Neural cell (in vitro differentiated cells): Measurements from ENCODE around the gene RAB40B. TPM values are rescaled to one million over a fixed set of nuclear protein-coding genes. Genes with fewer than 3 reads are reported as not detected.

Experiments used
- H2AFZ ChIP-seq: fragments of 200-600, 300-800 bp; sonication (generic), shearing (Covaris generic); 2 replicates; pipeline ENCODE4 v1.6.0; 2014; ENCODE audit warnings: low read depth, mild to moderate bottlenecking, antibody characterized with exemption, low read length, moderate library complexity
- H3F3A ChIP-seq: fragments of 200-600 bp; shearing (Covaris generic); 2 replicates; pipeline ENCODE4 v1.6.1; 2016; ENCODE audit warnings: mild to moderate bottlenecking, moderate library complexity, mixed read lengths, antibody characterized with exemption, low read length; ENCODE audit not compliant: insufficient read depth, poor library complexity, severe bottlenecking
- H3K27ac ChIP-seq: fragments of 200-600, 300-800 bp; sonication (generic), shearing (Covaris generic); 2 replicates; pipeline ENCODE4 v1.5.1; 2014; ENCODE audit warnings: mild to moderate bottlenecking, low read length, moderate library complexity
- H3K27me3 ChIP-seq: fragments of 300-800, 200-600 bp; sonication (generic), shearing (Covaris generic); 2 replicates; pipeline ENCODE4 v1.6.0; 2014; ENCODE audit warnings: mild to moderate bottlenecking, low read depth, low read length, moderate library complexity; ENCODE audit not compliant: insufficient read depth
- H3K36me3 ChIP-seq: fragments of 300-800, 200-600 bp; sonication (generic), shearing (Covaris generic); 2 replicates; pipeline ENCODE4 v1.5.1; 2014; ENCODE audit warnings: mild to moderate bottlenecking, antibody characterized with exemption, low read length, moderate library complexity; ENCODE audit not compliant: insufficient read depth
- H3K4me2 ChIP-seq: fragments of 300-800, 200-600 bp; sonication (generic), shearing (Covaris generic); 2 replicates; pipeline ENCODE4 v1.6.0; 2014; ENCODE audit warnings: mild to moderate bottlenecking, low read length
- H3K4me3 ChIP-seq: fragments of 300-800, 200-600 bp; sonication (generic), shearing (Covaris generic); 2 replicates; pipeline ENCODE4 v1.5.1; 2014; ENCODE audit warnings: mild to moderate bottlenecking, low read length, moderate library complexity
- H3K79me2 ChIP-seq: fragments of 200-600 bp; shearing (Covaris generic); replicated peaks from 2 replicates; pipeline ENCODE4 v1.6.0; 2014; ENCODE audit warnings: mild to moderate bottlenecking, low read length, moderate library complexity; ENCODE audit not compliant: insufficient read depth
- H3K9ac ChIP-seq: fragments of 300-800, 200-600 bp; sonication (generic), shearing (Covaris generic); 2 replicates; pipeline ENCODE4 v1.6.1; 2016; ENCODE audit warnings: mild to moderate bottlenecking, low read length, mixed read lengths
- H3K9me2 ChIP-seq: fragments of 200-600 bp; shearing (Covaris generic); 2 replicates; pipeline ENCODE4 v1.6.1; 2016; ENCODE audit warnings: mild to moderate bottlenecking, low read length, mixed read lengths; ENCODE audit not compliant: insufficient read depth
- H3K9me3 ChIP-seq: fragments of 200-600, 300-800 bp; sonication (generic), shearing (Covaris generic); 2 replicates; pipeline ENCODE4 v1.6.1; 2016; ENCODE audit warnings: mild to moderate bottlenecking, mixed run types, low read length, moderate library complexity, mixed read lengths
- H4K20me1 ChIP-seq: fragments of 200-600 bp; shearing (Covaris generic); 2 replicates; pipeline ENCODE4 v1.6.1; 2016; ENCODE audit warnings: mild to moderate bottlenecking, mixed run types; ENCODE audit not compliant: insufficient read depth
- EP300 ChIP-seq: fragments of 450-650 bp; conservative IDR thresholded peaks from 2 replicates; pipeline ENCODE4 v1.6.1; 2014; ENCODE audit warnings: antibody characterized with exemption, mild to moderate bottlenecking, moderate library complexity; ENCODE audit not compliant: poor library complexity, severe bottlenecking
- EZH2 ChIP-seq: fragments of 200-600, 300-800 bp; shearing (Covaris generic), sonication (generic); IDR thresholded peaks from 2 replicates; pipeline ENCODE4 v1.6.1; 2014; ENCODE audit warnings: antibody characterized with exemption, low read length, borderline replicate concordance, mild to moderate bottlenecking; ENCODE audit not compliant: insufficient read depth, poor library complexity, severe bottlenecking
- MXI1 ChIP-seq: fragments of 450-650 bp; conservative IDR thresholded peaks from 2 replicates; pipeline ENCODE4 v1.6.1; 2014; ENCODE audit warnings: antibody characterized with exemption, mild to moderate bottlenecking; ENCODE audit not compliant: poor library complexity, severe bottlenecking
- POLR2AphosphoS5 ChIP-seq: IDR thresholded peaks from 2 replicates; pipeline ENCODE4 v1.6.1; 2012
- RAD21 ChIP-seq: fragments of 450-650 bp; conservative IDR thresholded peaks from 2 replicates; pipeline ENCODE4 v1.6.1; 2014; ENCODE audit warnings: antibody characterized with exemption, mild to moderate bottlenecking, moderate library complexity
- SMC3 ChIP-seq: fragments of 450-650 bp; conservative IDR thresholded peaks from 2 replicates; pipeline ENCODE4 v1.6.1; 2014; ENCODE audit warnings: antibody characterized with exemption, mild to moderate bottlenecking, moderate library complexity; ENCODE audit not compliant: poor library complexity
- TAF1 ChIP-seq: IDR thresholded peaks from 2 replicates; pipeline ENCODE4 v1.6.1; 2012; ENCODE audit warnings: low read depth
- polyA plus RNA-seq: library from polyadenylated mRNA; depleted of rRNA; stranded (reverse); fragments of >200 nt; gene quantifications from 2 replicates; pipeline ENCODE4 v1.2.3, GENCODE V29; 2014
- TF ChIP-seq, protein P1 (sequence below): IDR thresholded peaks from 2 replicates; pipeline ENCODE4 v1.6.1; 2012; ENCODE audit warnings: borderline replicate concordance

The RAB40B gene
- polyA plus RNA-seq, 1 donor from 2014 or later, result 37.2 TPM

DNA sequence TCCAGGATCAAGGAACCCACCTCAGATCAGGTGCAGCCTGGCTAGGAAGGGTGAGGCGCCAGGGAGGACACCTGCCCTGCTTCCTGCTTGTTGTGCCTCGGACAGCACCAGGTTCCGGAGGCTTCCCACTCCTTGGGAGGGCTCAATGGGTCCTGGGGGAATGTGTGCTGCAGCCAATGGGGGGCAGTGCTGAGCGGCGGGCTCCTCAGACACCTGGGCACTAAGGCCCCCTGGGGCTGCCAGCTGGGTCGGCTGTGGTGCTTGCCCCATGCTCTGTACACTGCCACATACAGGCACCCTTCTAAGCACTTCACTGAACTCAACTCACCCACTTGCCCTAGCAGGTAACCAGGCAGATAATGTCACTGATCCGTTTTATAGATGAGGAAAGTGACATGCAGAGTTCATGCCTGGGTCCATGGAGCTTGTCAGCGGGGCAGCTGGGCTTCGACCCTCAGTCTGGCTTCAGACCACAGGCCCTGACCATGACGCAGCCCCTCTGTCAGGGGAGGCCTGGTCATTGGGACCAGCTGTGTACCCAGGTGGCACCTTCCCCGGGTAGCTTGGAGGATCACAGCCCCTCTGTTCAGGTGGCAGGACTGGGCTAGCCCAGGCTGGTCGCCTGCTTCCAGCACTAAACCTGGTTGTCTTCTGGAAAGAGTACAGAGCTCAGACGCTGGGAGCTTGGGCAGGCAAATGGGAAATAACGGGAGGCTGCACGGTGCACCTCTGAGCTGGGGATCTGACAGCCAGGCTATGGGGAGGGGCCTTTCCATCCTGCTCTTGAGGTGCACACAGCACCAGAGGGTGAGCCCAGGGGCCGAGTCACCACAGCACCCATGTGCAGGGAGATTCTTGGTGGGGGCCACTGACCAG is 45.1 kb upstream of the RAB40B start:
- Histone ChIP-seq H3K9me2 (no peaks in the 10 kb centered on the region), H3K36me3 (peaks cover 11% of the 10 kb centered on the region), H3F3A (no peaks in the 10 kb centered on the region), H4K20me1 (no peaks in the 10 kb centered on the region), H3K4me3 (no peak overlapping the region), H3K27ac (no peak overlapping the region), H3K9me3 (peaks cover 14% of the 10 kb centered on the region), H3K9ac (no peak overlapping the region), H3K79me2 (no peaks in the 10 kb centered on the region), H3K27me3 (no peaks in the 10 kb centered on the region), H3K4me2 (no peak overlapping the region), H2AFZ (no peak overlapping the region)
- TF ChIP-seq EZH2, result no peak

DNA sequence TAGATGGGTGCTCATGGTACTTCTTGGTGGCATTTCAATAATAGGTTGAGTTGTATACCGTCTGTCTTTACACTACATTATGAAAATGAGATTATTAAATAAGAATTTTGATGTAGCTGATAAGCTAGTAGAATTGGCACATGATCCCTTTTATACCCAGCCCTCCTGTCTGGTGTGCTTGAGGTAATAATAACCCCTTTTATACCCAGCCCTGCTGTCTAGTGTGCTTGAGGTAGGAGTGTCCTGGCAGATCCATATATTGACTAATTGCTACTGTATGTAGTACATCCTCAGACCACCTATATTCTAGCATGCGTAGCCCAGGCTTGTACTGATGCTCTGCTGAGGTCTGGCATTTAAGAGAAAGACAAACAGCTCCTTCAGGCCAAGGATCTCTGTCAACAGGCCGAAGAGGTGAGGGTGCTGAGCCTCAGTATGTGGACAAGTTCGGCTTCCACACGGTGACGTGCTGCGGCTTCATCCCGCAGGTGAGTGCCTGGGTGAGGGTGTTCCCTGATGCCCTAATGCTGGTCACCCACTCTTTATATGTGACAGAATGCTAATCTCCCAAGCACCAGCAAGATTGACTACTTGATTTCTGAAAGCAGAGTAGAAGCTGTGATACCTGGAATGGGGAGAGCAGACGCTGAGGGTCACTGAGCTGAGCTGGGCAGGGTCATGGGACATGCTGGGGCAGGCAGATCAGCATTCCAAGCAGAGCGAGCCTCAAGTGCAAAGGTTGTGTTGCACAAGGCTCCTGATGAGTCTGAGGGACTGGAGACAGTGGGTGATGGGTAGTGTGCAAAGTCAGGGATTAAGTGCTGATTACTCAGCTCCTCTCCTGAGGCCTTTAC is 42.6 kb upstream of the RAB40B start:
- Histone ChIP-seq H3K36me3 (peaks cover 11% of the 10 kb centered on the region), H3K9ac (no peak overlapping the region), H3K79me2 (no peaks in the 10 kb centered on the region), H3K4me3 (no peak overlapping the region), H3K4me2 (no peak overlapping the region), H3K9me3 (peaks cover 14% of the 10 kb centered on the region), H3K9me2 (no peaks in the 10 kb centered on the region), H2AFZ (no peak overlapping the region), H4K20me1 (no peaks in the 10 kb centered on the region), H3F3A (no peaks in the 10 kb centered on the region), H3K27me3 (no peaks in the 10 kb centered on the region), H3K27ac (no peak overlapping the region)
- TF ChIP-seq POLR2AphosphoS5 (no peak), RAD21 (no peak), SMC3 (no peak)
- TF ChIP-seq, protein P1, sequence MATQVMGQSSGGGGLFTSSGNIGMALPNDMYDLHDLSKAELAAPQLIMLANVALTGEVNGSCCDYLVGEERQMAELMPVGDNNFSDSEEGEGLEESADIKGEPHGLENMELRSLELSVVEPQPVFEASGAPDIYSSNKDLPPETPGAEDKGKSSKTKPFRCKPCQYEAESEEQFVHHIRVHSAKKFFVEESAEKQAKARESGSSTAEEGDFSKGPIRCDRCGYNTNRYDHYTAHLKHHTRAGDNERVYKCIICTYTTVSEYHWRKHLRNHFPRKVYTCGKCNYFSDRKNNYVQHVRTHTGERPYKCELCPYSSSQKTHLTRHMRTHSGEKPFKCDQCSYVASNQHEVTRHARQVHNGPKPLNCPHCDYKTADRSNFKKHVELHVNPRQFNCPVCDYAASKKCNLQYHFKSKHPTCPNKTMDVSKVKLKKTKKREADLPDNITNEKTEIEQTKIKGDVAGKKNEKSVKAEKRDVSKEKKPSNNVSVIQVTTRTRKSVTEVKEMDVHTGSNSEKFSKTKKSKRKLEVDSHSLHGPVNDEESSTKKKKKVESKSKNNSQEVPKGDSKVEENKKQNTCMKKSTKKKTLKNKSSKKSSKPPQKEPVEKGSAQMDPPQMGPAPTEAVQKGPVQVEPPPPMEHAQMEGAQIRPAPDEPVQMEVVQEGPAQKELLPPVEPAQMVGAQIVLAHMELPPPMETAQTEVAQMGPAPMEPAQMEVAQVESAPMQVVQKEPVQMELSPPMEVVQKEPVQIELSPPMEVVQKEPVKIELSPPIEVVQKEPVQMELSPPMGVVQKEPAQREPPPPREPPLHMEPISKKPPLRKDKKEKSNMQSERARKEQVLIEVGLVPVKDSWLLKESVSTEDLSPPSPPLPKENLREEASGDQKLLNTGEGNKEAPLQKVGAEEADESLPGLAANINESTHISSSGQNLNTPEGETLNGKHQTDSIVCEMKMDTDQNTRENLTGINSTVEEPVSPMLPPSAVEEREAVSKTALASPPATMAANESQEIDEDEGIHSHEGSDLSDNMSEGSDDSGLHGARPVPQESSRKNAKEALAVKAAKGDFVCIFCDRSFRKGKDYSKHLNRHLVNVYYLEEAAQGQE, result no peak

DNA sequence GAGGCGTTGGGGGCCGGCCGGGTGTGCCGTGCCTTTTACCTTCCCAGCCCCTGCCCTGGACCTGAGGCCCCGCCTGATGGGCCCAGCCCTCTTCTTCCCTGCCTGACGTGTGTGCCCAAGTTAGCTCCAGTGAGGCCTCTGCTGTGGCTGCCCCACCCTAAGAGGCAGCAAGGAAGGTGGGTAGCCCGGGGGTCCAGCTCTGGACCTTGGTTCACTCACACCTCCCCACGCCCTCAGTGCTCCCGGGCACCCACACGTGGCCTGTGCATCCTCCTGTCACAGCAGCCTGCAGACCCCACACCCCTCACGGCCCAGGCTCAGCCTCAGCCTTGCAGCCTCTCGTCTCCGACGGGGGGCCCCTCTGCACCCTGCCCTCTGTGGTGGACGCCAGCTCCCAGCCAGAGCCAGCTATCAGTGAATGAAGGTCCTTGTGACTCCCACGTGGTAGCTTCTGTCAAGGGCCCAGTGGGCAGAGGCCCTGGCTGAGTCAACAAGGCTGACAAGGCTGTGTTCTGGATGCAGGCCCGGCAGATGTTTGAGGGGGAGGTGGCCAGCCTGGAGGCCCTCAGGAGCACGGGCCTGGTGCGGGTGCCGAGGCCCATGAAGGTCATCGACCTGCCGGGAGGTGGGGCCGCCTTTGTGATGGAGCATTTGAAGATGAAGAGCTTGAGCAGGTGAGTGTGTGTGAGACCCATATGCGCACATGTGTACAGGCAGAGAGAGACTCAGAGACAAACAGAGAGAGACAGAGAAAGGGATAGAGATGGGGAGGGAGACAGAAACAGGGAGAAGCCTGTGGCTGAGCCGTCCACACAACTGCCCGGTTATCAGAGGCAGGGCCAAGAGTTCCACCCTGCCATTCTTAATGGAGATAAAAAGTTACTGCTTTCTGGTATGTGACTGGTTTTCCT is 39.7 kb upstream of the RAB40B start:
- Histone ChIP-seq H3K9me2 (no peaks in the 10 kb centered on the region), H3K27ac (no peak overlapping the region), H2AFZ (no peak overlapping the region), H3K4me3 (no peak overlapping the region), H3F3A (no peaks in the 10 kb centered on the region), H3K27me3 (no peaks in the 10 kb centered on the region), H3K9ac (no peak overlapping the region), H3K9me3 (peaks cover 10% of the 10 kb centered on the region), H4K20me1 (no peaks in the 10 kb centered on the region), H3K79me2 (no peaks in the 10 kb centered on the region), H3K36me3 (peaks cover 11% of the 10 kb centered on the region), H3K4me2 (no peak overlapping the region)
- TF ChIP-seq, protein P1, result no peak
- TF ChIP-seq RAD21, result no peak
- no peak for TF ChIP-seq EZH2
- no peak for TF ChIP-seq MXI1
- TF ChIP-seq SMC3, result no peak
- TF ChIP-seq TAF1, result no peak
- no peak for TF ChIP-seq POLR2AphosphoS5
- TF ChIP-seq EP300, result no peak
